HG02870 (cell line): ENCODE measurements around the gene GGACT.

ENCODE experiments used
- ATAC-seq: cut with Tn5 transposase; IDR thresholded peaks from one replicate; pipeline ENCODE4 v1.9.1; 2021; ENCODE audit warnings: mild to moderate bottlenecking, moderate library complexity; ENCODE audit not compliant: unreplicated experiment

The GGACT gene

DNA sequence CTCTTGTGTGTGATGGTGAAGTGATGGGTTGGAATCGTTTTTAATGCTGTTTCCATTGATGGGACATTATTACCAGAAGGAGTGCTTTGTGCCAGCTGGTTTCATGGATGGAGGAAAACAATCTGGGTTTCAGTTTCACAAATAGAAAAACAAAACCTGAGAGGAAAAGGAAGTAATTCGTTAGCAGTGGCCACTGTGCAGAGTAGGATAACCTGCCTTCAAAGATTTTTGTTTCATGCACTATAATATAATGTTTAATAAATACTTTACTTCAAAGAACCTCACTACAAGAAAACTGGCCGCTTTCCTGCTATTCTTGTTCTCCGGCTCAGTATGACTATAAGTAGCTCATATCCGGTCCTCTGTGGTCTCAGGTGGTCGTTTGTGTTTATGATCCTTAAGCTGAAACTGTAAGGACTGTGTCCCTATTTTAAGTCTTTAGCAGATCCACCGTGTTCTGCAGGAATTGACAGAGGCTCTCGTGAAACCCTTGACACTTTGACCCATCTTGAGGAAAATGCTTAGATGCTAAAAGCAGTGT is 104.7 kb downstream of the GGACT start:
- ATAC-seq, result no peak

GRCh38 chr13:100483139-100483538 is 105.5 kb downstream of the GGACT start:
- ATAC-seq, result no peak

DNA sequence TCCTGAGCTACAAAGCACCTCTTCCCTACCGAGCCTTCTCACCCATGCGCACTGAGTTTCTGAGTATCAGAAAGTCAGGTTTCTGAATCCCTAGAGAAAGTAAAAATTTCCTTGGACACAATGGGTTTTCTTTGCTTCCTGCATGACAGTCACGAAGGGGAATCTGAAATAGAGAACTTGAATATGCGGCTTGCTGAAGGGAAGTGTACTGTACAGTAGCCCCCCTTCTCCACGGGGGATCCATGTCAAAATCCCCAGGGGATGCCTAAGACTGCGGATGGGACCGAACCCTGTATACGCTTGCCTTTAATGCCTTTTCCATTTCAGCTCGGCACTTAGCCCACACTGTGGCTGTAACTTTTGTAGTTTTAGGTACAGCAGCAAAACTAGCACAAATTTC is 107.9 kb downstream of the GGACT start:
- no peak for ATAC-seq
